Panc1 (cell line): Measurements from ENCODE around the gene PXDN.

Experiments
- POLR2AphosphoS5 ChIP-seq: IDR thresholded peaks from 2 replicates; pipeline ENCODE4 v1.6.1; 2012; ENCODE audit warnings: mild to moderate bottlenecking, low read depth, low read length, moderate library complexity
- TF ChIP-seq, protein P1 (sequence below): fragments of 450-650 bp; IDR thresholded peaks from 2 replicates; pipeline ENCODE4 v1.5.1; 2017; ENCODE audit warnings: mild to moderate bottlenecking
- TF ChIP-seq, protein P2 (sequence below), 2 experiments: IDR thresholded peaks; 2 replicates each; pipeline ENCODE4 v1.6.1; 2011 to 2012; ENCODE audit warnings: low read depth in 2 of 2, control low read depth in 1 of 2, low read length in 1 of 2, mild to moderate bottlenecking in 1 of 2, moderate library complexity in 1 of 2; ENCODE audit not compliant: insufficient read depth in 1 of 2

DNA sequence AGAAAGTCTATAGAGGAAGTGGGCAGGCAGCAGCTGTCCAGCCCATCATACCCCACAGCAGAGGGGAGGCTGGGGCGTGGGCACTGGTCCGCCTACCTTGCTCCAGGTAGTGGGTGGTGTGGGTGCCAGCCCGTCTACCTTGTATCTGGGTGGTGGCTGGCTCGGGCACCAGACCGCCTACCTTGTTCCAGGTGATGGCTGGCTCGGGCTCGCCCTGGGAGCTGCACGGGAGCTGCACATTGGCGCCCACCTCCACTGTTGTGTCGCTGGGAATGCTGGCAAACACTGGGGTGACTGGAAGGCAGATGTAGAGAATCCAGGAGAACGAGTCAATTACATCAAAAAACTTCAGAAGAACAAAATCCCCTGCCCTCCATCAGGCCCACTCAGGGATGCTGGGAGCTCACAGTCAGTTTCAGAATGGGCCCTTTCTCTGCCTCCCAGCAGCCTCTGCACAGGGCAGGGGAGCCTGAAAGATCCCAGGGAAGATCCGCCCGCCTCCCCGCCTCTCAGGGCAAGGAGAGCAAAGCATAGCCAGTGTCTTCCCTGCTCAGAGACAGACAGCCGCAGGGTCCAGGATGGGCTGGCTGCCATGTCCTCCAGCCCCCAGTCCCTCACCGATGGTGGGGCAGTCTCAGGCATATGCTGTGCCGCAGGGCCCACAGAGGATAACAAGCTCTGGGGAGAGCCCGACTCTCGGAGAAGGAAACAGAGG, 82.3 kb downstream of the PXDN start:
- TF ChIP-seq, protein P1, sequence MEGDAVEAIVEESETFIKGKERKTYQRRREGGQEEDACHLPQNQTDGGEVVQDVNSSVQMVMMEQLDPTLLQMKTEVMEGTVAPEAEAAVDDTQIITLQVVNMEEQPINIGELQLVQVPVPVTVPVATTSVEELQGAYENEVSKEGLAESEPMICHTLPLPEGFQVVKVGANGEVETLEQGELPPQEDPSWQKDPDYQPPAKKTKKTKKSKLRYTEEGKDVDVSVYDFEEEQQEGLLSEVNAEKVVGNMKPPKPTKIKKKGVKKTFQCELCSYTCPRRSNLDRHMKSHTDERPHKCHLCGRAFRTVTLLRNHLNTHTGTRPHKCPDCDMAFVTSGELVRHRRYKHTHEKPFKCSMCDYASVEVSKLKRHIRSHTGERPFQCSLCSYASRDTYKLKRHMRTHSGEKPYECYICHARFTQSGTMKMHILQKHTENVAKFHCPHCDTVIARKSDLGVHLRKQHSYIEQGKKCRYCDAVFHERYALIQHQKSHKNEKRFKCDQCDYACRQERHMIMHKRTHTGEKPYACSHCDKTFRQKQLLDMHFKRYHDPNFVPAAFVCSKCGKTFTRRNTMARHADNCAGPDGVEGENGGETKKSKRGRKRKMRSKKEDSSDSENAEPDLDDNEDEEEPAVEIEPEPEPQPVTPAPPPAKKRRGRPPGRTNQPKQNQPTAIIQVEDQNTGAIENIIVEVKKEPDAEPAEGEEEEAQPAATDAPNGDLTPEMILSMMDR, result no peak
- no peak for TF ChIP-seq POLR2AphosphoS5
- TF ChIP-seq, protein P2, sequence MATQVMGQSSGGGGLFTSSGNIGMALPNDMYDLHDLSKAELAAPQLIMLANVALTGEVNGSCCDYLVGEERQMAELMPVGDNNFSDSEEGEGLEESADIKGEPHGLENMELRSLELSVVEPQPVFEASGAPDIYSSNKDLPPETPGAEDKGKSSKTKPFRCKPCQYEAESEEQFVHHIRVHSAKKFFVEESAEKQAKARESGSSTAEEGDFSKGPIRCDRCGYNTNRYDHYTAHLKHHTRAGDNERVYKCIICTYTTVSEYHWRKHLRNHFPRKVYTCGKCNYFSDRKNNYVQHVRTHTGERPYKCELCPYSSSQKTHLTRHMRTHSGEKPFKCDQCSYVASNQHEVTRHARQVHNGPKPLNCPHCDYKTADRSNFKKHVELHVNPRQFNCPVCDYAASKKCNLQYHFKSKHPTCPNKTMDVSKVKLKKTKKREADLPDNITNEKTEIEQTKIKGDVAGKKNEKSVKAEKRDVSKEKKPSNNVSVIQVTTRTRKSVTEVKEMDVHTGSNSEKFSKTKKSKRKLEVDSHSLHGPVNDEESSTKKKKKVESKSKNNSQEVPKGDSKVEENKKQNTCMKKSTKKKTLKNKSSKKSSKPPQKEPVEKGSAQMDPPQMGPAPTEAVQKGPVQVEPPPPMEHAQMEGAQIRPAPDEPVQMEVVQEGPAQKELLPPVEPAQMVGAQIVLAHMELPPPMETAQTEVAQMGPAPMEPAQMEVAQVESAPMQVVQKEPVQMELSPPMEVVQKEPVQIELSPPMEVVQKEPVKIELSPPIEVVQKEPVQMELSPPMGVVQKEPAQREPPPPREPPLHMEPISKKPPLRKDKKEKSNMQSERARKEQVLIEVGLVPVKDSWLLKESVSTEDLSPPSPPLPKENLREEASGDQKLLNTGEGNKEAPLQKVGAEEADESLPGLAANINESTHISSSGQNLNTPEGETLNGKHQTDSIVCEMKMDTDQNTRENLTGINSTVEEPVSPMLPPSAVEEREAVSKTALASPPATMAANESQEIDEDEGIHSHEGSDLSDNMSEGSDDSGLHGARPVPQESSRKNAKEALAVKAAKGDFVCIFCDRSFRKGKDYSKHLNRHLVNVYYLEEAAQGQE (IDR thresholded peaks at IDR 0.05; ENCODE audit: insufficient read depth in 1 of 2, low read depth in 2 of 2, low read length in 1 of 2), result no peak
